ENCODE measurements around the gene BCR.

The BCR gene

DNA sequence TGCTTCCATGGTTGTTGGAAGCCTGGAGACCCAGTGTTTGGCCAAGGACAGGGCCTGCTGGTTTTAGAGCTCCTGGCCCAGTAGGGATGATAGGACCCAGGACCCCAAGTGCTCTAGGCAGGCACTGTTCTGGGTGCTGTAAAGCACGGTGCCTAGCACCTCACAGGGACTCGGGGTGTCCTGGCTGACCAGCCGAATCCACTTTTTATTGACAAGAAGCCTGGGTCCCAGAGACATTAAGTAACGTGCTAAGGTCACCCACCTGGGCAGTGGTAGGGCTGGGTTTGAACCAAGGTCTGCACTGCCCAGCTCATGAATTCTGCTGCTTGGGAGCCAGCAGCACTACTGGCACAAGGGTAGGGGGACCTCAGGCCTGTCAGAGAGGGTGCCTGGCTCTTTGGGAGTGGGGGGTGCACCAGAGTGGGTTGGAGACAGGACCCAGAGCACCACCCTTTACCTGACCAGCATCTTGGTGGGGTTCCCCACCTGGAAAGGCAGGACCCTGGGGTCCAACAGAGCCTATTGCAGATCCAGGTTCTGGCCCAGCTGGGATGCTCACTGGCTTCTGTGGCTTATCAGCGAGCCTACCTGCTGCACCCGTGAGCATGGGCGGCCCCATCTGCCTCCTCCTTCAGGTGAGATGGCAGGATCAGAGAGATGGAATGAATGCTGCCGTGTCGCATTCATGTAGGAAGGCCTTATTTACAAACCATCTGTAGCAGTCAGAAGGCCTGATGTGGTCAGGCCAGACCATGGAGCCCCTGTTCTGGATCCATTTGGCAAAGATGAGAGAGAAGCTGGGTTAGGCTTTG, 52.0 kb downstream of the BCR start:
- DNase-seq: no peak

- DNase-seq: no peak
Observed at GRCh38 chr22:23233084-23233531, 52.8 kb downstream of the BCR start.

DNA sequence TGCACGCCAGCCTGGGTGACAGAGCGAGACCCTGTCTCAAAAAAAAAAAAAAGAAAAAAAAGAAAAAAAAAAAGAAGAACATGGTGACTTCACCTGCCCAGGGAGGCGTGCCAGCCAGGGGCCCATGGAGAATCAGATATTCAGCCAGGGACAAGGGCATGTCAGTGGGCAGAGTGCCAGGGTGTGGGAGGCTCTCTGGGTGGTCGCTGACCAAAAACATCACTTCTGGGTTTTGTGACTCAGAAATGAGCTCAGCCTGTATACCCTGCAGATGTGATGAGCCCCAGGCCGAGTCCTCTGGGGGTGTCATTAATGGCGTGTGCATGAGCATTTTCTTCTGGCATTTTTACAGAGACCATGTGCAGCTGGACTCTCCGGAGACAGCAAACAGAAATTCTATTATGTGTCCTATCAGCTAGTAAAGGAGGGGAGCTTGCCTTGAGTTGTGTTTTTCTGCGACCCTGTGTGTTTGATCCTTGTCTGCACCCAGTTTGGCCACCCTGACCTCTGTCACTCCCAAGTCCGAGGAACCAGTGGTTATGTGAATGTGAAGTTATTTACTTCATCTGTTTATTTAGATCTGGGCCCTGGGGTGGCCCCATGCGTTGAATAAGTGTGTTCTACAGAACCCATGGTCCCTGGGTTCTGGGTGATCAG, 53.6 kb downstream of the BCR start:
- no peak for DNase-seq

- no peak for DNase-seq
Observed at GRCh38 chr22:23234409-23235161, 54.3 kb downstream of the BCR start.

DNA sequence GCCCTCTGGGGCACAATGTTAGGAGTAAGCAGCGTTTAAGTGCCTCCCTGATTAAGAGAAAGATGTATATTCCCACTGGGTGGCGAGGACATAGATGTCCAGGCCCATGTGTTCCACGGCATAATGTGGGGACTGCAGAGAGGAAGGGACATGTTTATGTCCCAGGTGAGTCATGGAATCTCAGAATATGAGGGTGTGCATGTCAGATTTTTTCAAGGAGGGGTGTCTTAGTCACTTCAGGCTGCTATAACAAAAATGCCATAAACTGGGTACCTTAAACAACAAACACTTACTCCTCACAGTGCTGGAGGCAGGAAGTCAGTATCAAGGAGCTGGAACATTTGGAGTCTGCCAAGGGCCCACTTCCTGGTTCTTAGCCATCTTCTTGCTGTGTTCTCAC, 55.1 kb downstream of the BCR start:
- no peak for DNase-seq

DNA sequence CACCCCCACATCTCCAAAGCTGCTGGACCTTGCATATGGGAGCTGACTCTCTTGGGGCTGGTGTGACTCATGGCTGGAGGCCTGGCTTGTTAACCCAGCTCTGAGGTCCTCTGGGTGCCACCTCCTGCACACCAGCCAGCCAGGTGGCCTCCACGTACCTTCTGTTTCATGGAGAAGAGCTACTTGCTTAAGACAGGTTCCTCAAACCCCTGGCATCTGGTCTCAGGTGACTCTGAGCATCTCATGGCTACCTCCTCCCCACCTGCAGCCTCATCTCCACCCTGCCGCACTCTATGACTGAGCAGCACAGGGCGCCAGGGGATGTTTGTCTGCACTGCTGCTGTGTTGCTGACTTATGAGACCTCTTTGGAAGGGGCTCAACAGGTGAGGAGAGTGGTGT, 55.7 kb downstream of the BCR start:
- DNase-seq: no peak

DNA sequence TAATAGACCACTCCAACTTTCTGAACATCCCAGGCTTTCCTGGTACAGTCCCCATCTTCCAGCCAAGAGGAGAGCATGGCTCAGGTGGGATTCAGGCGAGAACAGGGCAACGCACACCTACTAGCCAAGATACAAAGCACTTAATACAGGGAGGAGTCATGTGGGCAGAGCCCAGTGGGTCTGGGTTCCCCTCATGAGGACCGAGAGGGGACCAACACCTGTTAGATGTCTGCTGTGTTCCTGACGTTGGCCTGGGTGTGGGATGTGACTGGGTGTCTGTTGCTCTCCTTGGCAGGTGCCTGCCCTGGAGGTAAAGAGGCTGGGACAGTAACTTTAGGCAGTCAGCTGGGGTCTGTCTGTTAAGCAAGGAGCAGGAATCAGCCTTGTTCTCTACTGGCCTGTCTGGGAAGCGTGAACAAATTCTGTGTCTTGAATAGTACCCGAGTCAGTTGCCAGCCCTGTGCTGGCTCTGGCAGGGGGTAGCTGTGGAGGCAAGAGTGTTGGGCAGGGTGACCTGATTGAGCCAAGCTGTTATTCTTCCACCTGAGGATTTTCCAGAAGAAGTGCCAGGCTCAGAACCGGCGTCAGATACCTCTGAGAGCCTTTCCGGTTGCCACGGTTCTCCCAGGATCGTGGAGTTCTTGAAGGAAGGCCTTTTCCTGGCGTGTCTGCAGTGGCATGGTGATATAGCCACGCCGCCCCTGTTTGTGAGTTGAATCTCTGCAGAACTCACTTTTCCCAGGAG, 56.3 kb downstream of the BCR start:
- DNase-seq: no peak

- no peak for DNase-seq
Observed at GRCh38 chr22:23237201-23237798, 57.0 kb downstream of the BCR start.

DNA sequence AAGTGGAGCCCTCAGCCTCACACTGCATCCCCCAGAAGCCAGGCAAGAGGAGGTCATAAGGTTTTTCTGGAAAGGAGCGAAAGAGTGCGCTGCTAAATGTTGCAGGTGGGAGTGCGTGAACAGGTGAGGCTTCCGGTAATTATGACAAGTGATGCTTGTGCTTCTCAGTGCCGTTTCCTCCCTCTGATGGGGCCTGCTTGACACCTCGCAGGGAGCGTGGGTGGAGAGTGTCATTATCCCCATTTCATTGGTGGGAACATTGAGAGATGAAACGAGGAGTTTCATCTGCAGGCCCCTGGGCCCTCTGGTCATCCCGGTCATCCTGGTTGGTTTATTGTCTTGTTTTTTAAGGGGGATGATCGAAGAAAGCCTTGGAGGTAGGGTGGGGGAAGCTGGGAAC, 57.5 kb downstream of the BCR start:
- no peak for DNase-seq

DNA sequence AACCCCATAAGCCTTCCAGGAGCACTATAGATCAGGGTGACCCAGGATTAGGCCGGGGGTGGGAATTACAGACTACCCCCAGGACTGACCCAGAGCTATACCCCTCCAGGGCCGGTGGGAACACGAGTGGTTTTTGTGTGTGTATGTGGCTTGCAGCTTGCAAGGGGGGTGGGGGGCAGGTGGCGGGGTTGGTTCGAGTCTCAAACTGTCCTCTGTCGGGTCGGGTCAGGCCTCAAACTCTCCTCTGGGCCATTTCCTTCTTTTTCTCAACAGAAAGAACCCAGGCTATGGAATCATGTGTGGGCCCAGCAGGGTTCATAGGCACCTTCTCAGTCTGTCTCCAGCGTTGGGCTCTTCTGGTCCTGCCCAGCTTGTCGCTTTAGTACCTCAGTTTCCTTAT, 58.4 kb downstream of the BCR start:
- DNase-seq: no peak

- DNase-seq: no peak
Observed at GRCh38 chr22:23239429-23239828, 59.1 kb downstream of the BCR start.

DNA sequence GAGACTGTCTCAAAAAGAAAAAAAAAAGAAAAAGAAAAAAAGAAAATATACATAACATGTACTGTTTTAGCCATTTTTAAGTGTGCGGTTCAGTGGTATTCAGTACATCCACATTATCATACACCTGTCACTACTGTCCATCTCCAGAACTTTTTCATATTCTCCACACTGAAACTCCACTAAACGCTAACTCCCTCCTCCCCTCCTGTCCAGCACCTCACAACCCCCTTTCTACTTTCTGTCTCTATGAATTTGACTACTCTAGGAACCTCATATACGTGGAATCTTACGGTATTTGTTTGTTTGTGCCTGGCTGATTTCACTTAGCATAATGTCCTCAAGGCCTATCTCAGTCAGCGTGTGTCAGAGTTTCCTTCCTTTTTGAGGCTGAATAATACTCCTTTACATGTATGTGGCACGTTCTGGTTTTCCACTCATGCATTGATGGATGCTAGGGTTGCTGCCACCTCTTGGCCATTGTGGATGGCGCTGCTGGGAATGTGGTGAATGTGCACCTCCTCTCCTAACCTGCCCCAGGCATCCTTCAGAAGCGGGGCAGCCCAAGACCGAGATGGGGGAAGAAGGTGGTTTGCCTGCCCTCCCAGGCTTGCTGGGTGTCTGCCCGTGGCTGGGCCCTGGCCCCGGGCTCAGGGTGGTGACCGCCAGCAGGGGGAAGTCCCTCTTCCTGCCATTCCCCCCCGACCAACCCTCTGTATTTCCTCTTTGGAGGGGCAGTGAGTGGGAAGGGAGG, 60.5 kb downstream of the BCR start:
- DNase-seq: no peak

DNA sequence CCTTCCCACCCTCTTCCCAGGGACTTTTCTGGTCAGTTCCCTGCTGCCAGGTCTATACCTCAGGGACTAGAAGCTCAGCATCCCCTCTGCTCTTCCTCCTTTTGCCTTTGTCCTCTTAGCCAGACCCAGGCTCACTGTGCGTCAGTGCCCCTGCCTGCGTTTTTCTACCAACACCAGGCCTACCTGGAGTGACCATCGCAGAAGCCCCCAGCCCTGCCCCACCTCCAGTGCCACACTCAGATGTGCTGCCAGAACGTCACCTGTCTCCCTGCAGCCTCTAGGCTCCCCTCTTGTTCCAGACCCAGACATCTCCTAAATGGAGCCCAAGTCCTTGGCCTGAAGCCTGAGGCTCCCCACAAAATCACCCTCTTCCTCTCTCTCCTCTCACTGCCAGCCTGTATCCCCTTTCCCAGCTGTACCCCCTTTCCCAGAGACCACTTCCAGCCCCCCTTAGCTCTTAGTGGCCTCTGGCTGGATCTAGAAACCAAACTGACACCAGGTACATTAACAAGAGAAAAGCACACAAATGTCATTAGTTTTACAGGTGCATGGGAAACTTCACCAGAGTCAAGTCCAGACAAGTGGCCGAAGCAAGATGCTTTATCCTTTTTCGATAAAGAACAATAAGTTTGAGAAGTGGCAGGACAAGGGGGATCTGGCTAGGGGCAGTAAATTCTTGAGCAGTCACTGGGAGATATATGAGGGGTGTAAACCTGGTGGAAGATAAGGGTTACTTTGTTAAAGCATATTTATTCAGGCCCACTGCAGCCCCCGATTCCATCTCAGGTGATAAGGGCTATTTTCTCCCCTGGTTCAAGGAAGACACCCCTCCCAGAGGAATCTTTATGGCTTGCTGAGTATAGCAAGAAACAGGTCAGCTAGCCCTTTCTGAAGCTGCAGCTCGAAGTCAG, 61.5 kb downstream of the BCR start:
- no peak for DNase-seq

DNA sequence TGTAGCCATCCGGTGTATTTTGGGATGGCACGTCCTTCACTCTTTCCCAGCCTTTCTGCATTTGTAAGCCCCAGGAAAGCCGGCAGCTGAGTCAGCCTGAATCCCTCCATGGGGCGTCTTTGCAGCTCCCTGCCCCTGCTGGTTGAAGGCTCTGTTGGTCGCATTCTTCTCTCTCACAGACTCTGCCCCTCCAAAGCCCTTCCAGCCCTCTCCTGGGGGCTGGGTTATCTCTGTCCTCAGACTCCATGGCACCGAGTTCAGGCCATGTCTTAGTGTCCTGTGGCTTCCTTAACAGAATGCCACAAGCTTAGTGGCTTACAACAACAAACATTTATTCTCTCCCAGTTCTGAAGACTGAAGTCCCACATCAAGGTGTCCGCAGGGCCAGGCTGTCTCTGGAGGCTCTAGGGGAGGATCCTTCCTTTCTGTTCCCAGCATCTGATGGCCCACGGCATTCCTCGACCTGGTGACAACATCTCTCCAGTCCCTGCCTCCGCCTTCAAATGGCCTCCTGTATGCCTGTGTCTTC, 62.2 kb downstream of the BCR start:
- DNase-seq: no peak

DNA sequence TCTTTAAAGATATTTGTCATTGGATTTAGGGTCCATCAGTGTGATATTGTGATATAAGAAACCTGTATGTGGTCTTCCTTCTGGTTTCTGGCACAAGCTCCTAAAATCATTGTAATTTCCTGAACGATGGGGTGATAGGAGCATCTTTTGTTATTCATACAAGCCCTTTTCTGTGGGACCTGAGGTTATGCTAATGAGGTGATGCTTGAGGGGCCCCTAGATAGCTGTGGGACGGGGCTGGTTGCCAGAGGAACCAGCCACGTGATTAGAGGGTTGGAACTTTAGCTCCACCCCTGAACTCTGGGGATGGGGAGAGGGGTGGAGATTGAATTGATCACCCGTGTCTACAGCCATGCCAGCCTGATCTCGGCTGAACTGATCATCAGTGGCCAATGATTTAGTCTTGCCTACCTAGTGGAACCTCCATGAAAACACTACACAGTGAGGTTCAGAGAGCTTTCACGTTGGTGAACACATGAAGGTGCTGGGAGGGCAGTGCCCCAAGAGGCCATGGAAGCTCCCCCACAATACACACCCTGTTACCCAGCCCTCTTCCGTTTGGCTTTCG, 62.8 kb downstream of the BCR start:
- peak; percentile 58 for DNase-seq

DNA sequence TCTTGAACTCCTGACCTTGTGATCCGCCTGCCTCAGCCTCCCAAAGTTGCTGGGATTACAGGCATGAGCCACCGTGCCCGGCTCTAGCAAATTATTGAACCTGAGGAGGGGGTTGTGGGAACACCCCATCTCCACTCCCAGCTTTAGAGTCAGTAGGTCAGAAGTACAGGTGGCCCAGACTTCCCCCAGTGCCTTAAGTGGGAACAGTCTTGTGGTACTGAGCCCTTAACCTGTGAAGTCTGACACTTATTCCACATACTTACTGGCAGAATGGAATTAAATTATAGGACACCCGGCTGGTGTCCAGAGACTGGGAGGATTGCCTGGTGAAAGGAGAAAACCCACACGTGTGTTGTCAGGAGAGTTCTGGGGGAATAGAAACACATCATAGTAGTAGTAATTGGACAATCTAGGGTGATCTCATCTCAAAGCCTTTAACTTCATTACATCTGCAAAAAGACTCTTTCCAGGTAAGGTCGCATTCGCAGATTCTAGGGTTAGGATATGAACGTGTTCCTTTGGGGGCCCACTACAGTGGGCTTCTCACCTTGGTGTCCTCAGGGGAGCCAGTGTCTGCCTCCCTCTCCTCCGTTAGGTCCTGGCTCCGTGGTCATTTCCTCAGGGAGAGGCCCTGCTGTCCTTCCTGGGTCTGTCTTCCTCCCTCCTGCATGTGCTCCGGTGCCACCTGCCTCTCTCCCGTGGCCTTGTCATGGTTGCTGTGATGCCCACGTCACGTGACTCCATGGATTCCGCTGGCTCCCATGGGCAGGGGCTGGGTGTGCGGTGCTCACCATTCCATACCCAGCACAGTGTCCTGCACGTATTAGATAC, 63.8 kb downstream of the BCR start:
- no peak for DNase-seq

- no peak for DNase-seq
Observed at GRCh38 chr22:23244690-23245044, 64.4 kb downstream of the BCR start.

GRCh38 chr22:23245045-23245798, 64.9 kb downstream of the BCR start:
- no peak for DNase-seq

- DNase-seq: no peak
Observed at GRCh38 chr22:23245799-23246136, 65.5 kb downstream of the BCR start.

All from T-helper 9 cell (primary cell).